ENCODE results near the gene SLC38A2. TPM values are rescaled to one million over a fixed set of nuclear protein-coding genes. Genes with fewer than 3 reads are reported as not detected.

Gene SLC38A2
- total RNA-seq, 1 donor from 2014 or later = 291 TPM

GRCh38 chr12:46406352-46407027, 33.9 kb upstream of the SLC38A2 start:
- H3K36me3 ChIP-seq (ENCODE audit: control insufficient read depth, insufficient read depth, low read length) = no peaks in the 10 kb centered on the region
- DNase-seq (ENCODE audit: low read depth) = no peak
- H3K27me3 ChIP-seq (ENCODE audit: control insufficient read depth, insufficient read depth, low read length) = no peaks in the 10 kb centered on the region
- H3K4me3 ChIP-seq (ENCODE audit: low read depth, low read length) = no peak overlapping the region
- no peak for TF ChIP-seq CTCF (IDR thresholded peaks at IDR 0.05; ENCODE audit: insufficient read depth, low read length, poor library complexity, severe bottlenecking)

GRCh38 chr12:46404733-46405132, 32.2 kb upstream of the SLC38A2 start:
- Histone ChIP-seq H3K27me3 (ENCODE audit: control insufficient read depth, insufficient read depth, low read length) (no peaks in the 10 kb centered on the region), H3K4me3 (ENCODE audit: low read depth, low read length) (no peak overlapping the region), H3K36me3 (ENCODE audit: control insufficient read depth, insufficient read depth, low read length) (no peaks in the 10 kb centered on the region)
- no peak for DNase-seq (ENCODE audit: low read depth)
- no peak for TF ChIP-seq CTCF (IDR thresholded peaks at IDR 0.05; ENCODE audit: insufficient read depth, low read length, poor library complexity, severe bottlenecking)

GRCh38 chr12:46404225-46404631, 31.7 kb upstream of the SLC38A2 start:
- Histone ChIP-seq H3K36me3 (ENCODE audit: control insufficient read depth, insufficient read depth, low read length) (no peaks in the 10 kb centered on the region), H3K27me3 (ENCODE audit: control insufficient read depth, insufficient read depth, low read length) (no peaks in the 10 kb centered on the region), H3K4me3 (ENCODE audit: low read depth, low read length) (no peak overlapping the region)
- no peak for TF ChIP-seq CTCF (IDR thresholded peaks at IDR 0.05; ENCODE audit: insufficient read depth, low read length, poor library complexity, severe bottlenecking)
- no peak for DNase-seq (ENCODE audit: low read depth)

- H3K36me3 ChIP-seq (ENCODE audit: control insufficient read depth, insufficient read depth, low read length) = no peaks in the 10 kb centered on the region
- H3K27me3 ChIP-seq (ENCODE audit: control insufficient read depth, insufficient read depth, low read length) = no peaks in the 10 kb centered on the region
- DNase-seq (ENCODE audit: low read depth) = no peak
- TF ChIP-seq CTCF (IDR thresholded peaks at IDR 0.05; ENCODE audit: insufficient read depth, low read length, poor library complexity, severe bottlenecking) = no peak
- H3K4me3 ChIP-seq (ENCODE audit: low read depth, low read length) = no peak overlapping the region
Measured at GRCh38 chr12:46403719-46404070, 31.1 kb upstream of the SLC38A2 start.

GRCh38 chr12:46402941-46403718, 30.6 kb upstream of the SLC38A2 start:
- no peak for DNase-seq (ENCODE audit: low read depth)
- no peak overlapping the region for H3K4me3 ChIP-seq (ENCODE audit: low read depth, low read length)
- no peak for TF ChIP-seq CTCF (IDR thresholded peaks at IDR 0.05; ENCODE audit: insufficient read depth, low read length, poor library complexity, severe bottlenecking)
- no peaks in the 10 kb centered on the region for H3K36me3 ChIP-seq (ENCODE audit: control insufficient read depth, insufficient read depth, low read length)
- H3K27me3 ChIP-seq (ENCODE audit: control insufficient read depth, insufficient read depth, low read length) = no peaks in the 10 kb centered on the region
